ENCODE measurements around the gene MIEN1.
"Not testable (repeated sequence)": the region's sequence is repeated elsewhere in the genome, so short reads cannot be mapped to it uniquely, and the experiment has no call there.

Gene MIEN1

GRCh38 chr17:39699818-39700147 is 30.5 kb downstream of the MIEN1 start, which contains the start of gene ERBB2:
Gene ERBB2, plus strand, starts transcription at chr17:39700064. Its CDS starts 175 bp downstream, at chr17:39700239.
- H3K27ac ChIP-seq: 0 out of 2 replicates have a peak within 1 kb of the TSS, but pooled peaks have one; percentile 33
- TF ChIP-seq CTCF (IDR thresholded peaks at IDR 0.05; ENCODE audit: low read depth, low read length): no peak
- no peak within 1 kb of the TSS for H3K4me3 ChIP-seq (ENCODE audit: low read depth, low read length)
- H3K9me3 ChIP-seq (ENCODE audit: severe bottlenecking): no peaks in the 10 kb centered on the region
- peaks cover 2% of the 10 kb centered on the region; the same call in 1 of the 2 replicates for H3K36me3 ChIP-seq
- H3K27me3 ChIP-seq (ENCODE audit: insufficient read depth, low read depth, severe bottlenecking): no peaks in the 10 kb centered on the region
- no peak for DNase-seq

- not testable (repeated sequence) for H3K27ac ChIP-seq; H3K36me3 ChIP-seq; H3K27me3 ChIP-seq (ENCODE audit: insufficient read depth, low read depth, severe bottlenecking); DNase-seq; H3K4me3 ChIP-seq (ENCODE audit: low read depth, low read length); H3K9me3 ChIP-seq (ENCODE audit: severe bottlenecking)
These were observed 31.0 kb downstream of the MIEN1 start for GRCh38 chr17:39699157-39699817.

GRCh38 chr17:39697961-39698360 is 32.4 kb downstream of the MIEN1 start:
- H3K9me3 ChIP-seq (ENCODE audit: severe bottlenecking): no peaks in the 10 kb centered on the region
- TF ChIP-seq CTCF (IDR thresholded peaks at IDR 0.05; ENCODE audit: low read depth, low read length): no peak
- H3K4me3 ChIP-seq (ENCODE audit: low read depth, low read length): no peak overlapping the region
- H3K36me3 ChIP-seq: peaks cover 2% of the 10 kb centered on the region; the same call in 1 of the 2 replicates
- H3K27ac ChIP-seq: no peak overlapping the region
- DNase-seq: no peak
- no peaks in the 10 kb centered on the region for H3K27me3 ChIP-seq (ENCODE audit: insufficient read depth, low read depth, severe bottlenecking)

- Histone ChIP-seq H3K36me3 (peaks cover 2% of the 10 kb centered on the region; the same call in 1 of the 2 replicates), H3K27me3 (ENCODE audit: insufficient read depth, low read depth, severe bottlenecking) (no peaks in the 10 kb centered on the region), H3K27ac (no peak overlapping the region), H3K4me3 (ENCODE audit: low read depth, low read length) (no peak overlapping the region), H3K9me3 (ENCODE audit: severe bottlenecking) (no peaks in the 10 kb centered on the region)
- no peak for DNase-seq
- no peak for TF ChIP-seq CTCF (IDR thresholded peaks at IDR 0.05; ENCODE audit: low read depth, low read length)
These were observed 33.6 kb downstream of the MIEN1 start for GRCh38 chr17:39696731-39697130.

GRCh38 chr17:39695089-39695474 is 35.2 kb downstream of the MIEN1 start:
- no peaks in the 10 kb centered on the region for H3K27me3 ChIP-seq (ENCODE audit: insufficient read depth, low read depth, severe bottlenecking)
- TF ChIP-seq CTCF (IDR thresholded peaks at IDR 0.05; ENCODE audit: low read depth, low read length): no peak
- peaks cover 2% of the 10 kb centered on the region; the same call in 1 of the 2 replicates for H3K36me3 ChIP-seq
- H3K9me3 ChIP-seq (ENCODE audit: severe bottlenecking): no peaks in the 10 kb centered on the region
- no peak overlapping the region for H3K4me3 ChIP-seq (ENCODE audit: low read depth, low read length)
- no peak for DNase-seq
- H3K27ac ChIP-seq: no peak overlapping the region

DNA sequence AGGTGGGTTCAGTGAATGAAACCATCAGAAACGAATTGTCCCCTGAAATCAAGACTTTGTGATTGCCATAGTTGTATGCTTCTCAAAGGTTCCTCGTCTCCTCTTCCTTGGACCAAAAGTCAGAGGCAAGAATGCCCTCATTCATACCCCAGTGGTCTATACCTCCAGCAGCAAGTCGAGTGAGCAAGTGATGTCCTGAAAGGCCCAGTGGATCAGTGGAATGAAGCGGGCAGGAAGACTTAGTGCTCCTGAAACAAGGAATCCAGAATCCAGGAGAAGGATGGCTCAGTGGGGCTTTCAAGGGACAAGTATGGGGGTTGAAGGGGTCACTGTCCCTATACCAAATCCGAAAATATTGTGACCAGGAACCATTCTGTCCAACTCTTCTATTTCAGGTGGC is 35.7 kb downstream of the MIEN1 start:
- Histone ChIP-seq H3K27me3 (ENCODE audit: insufficient read depth, low read depth, severe bottlenecking) (no peaks in the 10 kb centered on the region), H3K36me3 (peaks cover 2% of the 10 kb centered on the region; the same call in 1 of the 2 replicates), H3K4me3 (ENCODE audit: low read depth, low read length) (no peak overlapping the region), H3K27ac (no peak overlapping the region), H3K9me3 (ENCODE audit: severe bottlenecking) (no peaks in the 10 kb centered on the region)
- no peak for TF ChIP-seq CTCF (IDR thresholded peaks at IDR 0.05; ENCODE audit: low read depth, low read length)
- no peak for DNase-seq
